IPS-11a (cell line): ENCODE results near the gene ZNF214.
"Not testable (repeated sequence)": the region's sequence is repeated elsewhere in the genome, so short reads cannot be mapped to it uniquely, and the experiment has no call there.

ENCODE experiments used
- H3K4me3 ChIP-seq: one replicate; pipeline ENCODE4 v1.5.1; 2013; ENCODE audit warnings: low read depth, low read length, control low read depth

The ZNF214 gene

DNA sequence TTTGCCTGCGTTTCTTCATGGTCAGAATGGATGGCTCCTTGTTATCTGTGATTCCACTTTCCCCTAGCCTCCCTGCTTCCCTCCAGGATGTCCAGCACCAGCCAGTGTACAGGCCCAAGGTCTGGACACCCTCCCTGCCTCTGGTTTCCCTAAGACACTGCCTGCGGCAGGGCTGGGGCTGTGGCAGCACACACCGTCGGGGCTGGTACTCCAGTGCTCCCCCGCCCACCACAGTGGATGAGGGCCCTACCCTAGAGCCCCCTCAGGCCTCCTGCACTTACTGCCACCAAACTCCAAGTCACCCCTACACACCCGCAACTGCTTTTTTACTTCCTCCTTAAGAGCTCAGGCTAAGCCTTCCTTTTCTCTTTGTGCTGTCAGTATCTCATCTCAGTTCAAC lies 28.9 kb downstream of the ZNF214 start:
- H3K4me3 ChIP-seq: no peak overlapping the region

DNA sequence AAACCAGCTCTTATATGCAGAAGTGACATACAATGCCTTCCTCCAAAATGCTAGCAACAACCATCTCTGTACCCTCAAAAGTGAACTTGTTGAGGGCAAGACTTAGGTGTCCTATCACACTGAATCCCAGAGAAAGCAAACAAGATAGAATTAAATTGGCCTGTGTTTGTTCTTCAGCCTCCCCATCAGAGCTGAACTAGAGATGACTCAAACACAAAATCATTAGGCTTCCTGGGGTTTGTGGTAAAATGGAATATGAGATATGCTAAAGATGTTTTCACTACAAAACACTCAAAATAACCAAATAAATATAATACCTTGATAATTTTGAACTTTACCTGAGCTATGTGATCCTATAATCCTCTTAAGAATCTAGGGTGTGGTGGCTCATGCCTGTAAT lies 31.6 kb downstream of the ZNF214 start:
- H3K4me3 ChIP-seq: no peak overlapping the region

DNA sequence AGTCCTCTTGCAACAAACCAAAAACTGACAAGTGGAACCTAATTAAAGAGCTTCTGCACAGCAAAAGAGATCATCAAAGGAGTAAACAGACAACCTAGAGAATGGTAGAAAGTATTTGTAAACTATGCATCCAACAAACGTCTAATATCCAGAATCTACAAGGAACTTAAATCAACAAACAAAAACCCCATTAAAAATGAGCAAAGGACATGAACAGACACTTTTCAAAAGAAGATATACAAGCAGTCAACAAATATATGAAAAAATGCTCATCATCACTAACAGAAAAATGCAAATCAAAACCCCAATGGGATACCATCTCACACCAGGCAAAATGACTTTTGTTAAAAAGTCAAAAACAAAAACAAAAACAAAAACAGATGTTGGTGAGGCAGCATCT lies 33.7 kb downstream of the ZNF214 start:
- no peak overlapping the region for H3K4me3 ChIP-seq

DNA sequence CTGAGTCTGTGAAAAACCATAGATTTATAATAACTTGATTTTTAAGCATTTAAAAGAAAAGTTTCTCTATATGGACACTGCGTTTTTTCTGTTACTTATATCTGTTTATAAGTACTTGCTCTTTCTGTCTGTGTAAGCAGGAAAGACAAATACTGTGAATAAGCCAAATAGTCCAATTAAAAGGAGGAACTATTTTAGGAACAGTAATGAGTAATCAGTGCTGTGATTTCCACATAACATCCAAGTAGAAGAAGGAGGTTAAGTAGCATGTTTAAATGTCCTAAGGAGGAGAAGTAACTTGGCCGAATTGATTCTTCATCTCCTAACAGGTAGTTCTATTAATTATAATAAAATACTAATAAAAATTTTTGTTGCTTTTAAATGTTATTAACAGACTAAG lies 40.8 kb downstream of the ZNF214 start:
- no peak overlapping the region for H3K4me3 ChIP-seq

DNA sequence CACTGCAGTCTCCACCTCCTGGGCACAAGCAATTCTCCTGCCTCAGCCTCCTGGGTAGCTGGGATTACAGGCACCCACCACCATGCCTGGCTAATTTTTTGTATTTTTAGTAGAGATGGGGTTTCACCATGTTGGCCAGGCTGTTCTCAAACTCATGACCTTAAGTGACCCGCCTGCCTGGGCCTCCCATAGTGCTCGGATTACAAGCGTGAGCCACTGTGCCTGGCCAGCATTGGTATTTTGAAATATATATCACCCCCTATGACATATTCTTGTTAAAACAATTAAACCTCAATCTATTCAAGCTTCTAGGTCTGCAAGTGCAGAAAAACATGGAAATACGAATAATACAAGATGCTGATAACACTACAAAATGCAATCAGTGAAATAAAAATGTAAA lies 50.3 kb downstream of the ZNF214 start:
- H3K4me3 ChIP-seq: not testable (repeated sequence)

DNA sequence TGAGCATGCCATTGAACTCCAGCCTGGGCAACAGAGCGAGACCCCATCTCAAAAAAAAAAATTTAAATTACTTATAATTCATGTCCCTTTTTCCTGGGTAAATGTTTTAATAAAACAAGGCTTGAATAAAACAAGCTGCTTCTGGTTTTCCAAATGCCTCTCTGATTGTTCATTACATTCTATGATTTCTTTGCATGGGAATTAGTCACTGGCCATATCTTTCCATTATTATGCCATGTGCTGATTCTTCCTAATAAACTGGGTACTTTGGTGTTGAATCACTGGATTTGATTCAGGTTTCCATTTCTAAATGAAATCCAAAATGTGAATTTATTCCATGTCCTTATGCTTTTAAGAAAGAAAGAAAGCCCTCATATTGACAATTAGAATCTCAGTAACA lies 51.3 kb downstream of the ZNF214 start:
- H3K4me3 ChIP-seq: no peak overlapping the region

DNA sequence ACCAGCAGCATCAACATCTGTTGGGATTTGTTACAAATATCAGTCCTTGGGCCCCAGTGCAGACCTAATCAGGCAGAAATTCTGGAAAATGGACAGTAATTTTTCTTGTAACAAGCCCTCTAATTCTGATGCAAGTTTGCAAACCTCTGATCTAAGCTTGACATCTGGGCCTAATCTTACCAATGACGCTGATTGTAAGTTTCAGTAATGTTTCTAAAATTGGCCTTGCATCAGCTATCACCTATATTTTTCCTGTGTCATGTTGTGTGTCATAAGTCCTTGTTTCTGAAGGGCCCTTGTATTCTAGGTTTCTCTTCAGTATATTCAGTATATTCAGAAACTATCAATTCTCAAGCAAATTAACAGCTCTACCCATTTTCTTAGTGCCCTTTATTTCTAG lies 57.5 kb downstream of the ZNF214 start:
- H3K4me3 ChIP-seq: no peak overlapping the region

DNA sequence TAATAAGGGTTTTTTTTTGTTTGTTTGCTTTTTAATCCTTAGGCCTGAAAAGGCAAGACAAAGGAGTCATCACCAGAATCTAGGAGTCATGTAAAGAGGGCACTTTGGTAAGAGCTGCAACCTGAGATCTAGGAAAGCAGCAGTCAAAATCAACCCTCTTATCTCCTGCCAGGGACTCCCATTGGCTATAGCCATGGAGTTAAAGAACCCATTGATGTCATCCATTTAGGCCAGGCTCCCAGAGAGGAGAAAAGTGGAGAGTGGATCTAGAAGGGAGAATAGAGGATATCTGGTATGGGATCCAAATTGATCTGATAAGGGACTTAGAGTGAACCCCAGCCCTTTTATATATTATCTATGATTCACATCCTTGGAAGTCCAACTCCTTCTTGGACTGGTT lies 58.0 kb downstream of the ZNF214 start:
- H3K4me3 ChIP-seq: no peak overlapping the region

DNA sequence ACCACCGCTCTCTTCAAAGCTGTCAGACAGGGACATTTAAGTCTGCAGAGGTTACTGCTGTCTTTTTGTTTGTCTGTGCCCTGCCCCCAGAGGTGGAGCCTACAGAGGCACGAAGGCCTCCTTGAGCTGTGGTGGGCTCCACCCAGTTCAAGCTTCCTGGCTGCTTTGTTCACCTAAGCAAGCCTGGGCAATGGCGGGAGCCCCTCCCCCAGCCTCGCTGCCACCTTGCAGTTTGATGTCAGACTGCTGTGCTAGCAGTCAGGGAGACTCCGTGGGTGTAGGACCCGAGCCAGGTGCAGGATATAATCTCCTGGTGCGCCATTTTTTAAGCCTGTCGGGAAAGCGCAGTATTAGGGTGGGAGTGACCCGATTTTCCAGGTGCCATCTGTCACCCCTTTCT lies 65.9 kb downstream of the ZNF214 start:
- H3K4me3 ChIP-seq: not testable (repeated sequence)
